ENCODE results near the gene DUOX1. TPM values are rescaled to one million over a fixed set of nuclear protein-coding genes. Genes with fewer than 3 reads are reported as not detected.

DUOX1 gene
- total and polyA plus RNA-seq, 2 of the 13 experiments (the other 11 are each of a cell fraction or from before 2014, with no cell fraction given), result 0.03 TPM; not detected in 1

DNA sequence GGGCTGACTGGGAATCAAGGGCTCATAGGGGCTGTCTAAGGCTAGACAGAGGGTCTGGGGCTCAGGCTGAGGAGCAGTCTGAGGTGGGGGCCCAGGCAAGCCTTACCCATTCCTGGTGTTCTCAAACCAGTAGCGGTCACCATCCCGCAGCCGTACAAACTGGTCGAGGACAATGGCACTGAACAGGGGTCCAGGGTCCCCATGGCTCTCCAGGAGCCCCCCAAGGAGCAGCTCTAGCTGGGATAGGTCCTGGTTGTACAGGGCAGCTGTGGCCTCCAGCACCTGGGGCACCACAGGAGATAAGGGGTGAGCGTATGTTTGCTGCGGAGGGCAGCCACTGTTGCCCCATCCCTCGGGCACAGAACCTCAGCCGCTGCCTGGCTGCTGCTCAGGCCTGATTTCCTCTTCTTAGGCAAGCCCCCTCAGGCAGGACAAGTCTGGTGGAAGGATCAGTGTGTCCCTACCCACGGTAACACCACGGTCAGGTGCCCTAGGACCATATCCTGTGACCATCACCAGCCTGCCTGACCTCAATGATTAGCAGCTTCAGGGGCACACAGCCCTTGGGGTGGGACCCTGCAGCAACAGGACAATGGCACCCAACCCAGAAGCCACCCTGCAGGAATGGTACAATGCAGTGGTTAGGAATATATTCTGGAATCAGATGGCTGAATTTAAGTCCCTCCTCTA, 21.7 kb upstream of the DUOX1 start:
- Histone ChIP-seq H3K9ac (ENCODE audit: insufficient read depth, low read depth, low read length) (no peak overlapping the region), H3K4me3 (replicated peaks in 1 of 3; ENCODE audit: insufficient read depth in 1 of 3, low read depth in 2 of 3, low read length in 3 of 3) (no peak overlapping the region), H3K36me3 (replicated peaks in 1 of 2; ENCODE audit: control insufficient read depth in 1 of 2, insufficient read depth in 2 of 2, low read length in 2 of 2) (no peaks in the 10 kb centered on the region), H3K27me3 (ENCODE audit: control insufficient read depth in 1 of 2, insufficient read depth in 2 of 2, low read length in 2 of 2) (peaks cover 10 to 44% of the 10 kb centered on the region in 2 experiments), H4K20me1 (ENCODE audit: insufficient read depth, low read length) (no peaks in the 10 kb centered on the region), H3K4me2 (ENCODE audit: low read depth, low read length) (no peak overlapping the region), H3K27ac (ENCODE audit: extremely low read length, insufficient read depth, low read length) (no peak overlapping the region), H2AFZ (ENCODE audit: low read length) (no peak overlapping the region), H3K9me3 (ENCODE audit: low read length) (no peaks in the 10 kb centered on the region), H3K79me2 (ENCODE audit: insufficient read depth, low read length) (no peaks in the 10 kb centered on the region), H3K4me1 (ENCODE audit: insufficient read depth, low read length) (no peaks in the 10 kb centered on the region)
- ChIA-PET POLR2A (no interaction called here), CTCF (ENCODE audit: low intra/inter-chr PET ratio, low total read pairs) (no interaction called here)
- no peak for DNase-seq (ENCODE audit: low spot score)
- TF ChIP-seq ZNF383 (CRISPR knock-in tag; IDR thresholded peaks at IDR 0.05; ENCODE audit: borderline replicate concordance) (no peak), CCAR2 (optimal IDR thresholded peaks at IDR 0.05; ENCODE audit: low read depth, low read length) (no peak), ZNF501 (CRISPR knock-in tag; IDR thresholded peaks at IDR 0.05) (no peak), ZBTB1 (CRISPR knock-in tag; IDR thresholded peaks at IDR 0.05; ENCODE audit: borderline replicate concordance) (no peak), ZNF788 (CRISPR knock-in tag; IDR thresholded peaks at IDR 0.05; ENCODE audit: borderline replicate concordance) (no peak), RORA (CRISPR knock-in tag; IDR thresholded peaks at IDR 0.05) (no peak)
- TF ChIP-seq, protein P1, sequence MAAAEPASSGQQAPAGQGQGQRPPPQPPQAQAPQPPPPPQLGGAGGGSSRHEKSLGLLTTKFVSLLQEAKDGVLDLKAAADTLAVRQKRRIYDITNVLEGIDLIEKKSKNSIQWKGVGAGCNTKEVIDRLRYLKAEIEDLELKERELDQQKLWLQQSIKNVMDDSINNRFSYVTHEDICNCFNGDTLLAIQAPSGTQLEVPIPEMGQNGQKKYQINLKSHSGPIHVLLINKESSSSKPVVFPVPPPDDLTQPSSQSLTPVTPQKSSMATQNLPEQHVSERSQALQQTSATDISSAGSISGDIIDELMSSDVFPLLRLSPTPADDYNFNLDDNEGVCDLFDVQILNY (CRISPR knock-in tag; conservative IDR thresholded peaks at IDR 0.05), result no peak
- TF ChIP-seq, protein P2, sequence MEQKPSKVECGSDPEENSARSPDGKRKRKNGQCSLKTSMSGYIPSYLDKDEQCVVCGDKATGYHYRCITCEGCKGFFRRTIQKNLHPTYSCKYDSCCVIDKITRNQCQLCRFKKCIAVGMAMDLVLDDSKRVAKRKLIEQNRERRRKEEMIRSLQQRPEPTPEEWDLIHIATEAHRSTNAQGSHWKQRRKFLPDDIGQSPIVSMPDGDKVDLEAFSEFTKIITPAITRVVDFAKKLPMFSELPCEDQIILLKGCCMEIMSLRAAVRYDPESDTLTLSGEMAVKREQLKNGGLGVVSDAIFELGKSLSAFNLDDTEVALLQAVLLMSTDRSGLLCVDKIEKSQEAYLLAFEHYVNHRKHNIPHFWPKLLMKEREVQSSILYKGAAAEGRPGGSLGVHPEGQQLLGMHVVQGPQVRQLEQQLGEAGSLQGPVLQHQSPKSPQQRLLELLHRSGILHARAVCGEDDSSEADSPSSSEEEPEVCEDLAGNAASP (CRISPR knock-in tag; IDR thresholded peaks at IDR 0.05; ENCODE audit: borderline replicate concordance), result no peak
- TF ChIP-seq, protein P3, sequence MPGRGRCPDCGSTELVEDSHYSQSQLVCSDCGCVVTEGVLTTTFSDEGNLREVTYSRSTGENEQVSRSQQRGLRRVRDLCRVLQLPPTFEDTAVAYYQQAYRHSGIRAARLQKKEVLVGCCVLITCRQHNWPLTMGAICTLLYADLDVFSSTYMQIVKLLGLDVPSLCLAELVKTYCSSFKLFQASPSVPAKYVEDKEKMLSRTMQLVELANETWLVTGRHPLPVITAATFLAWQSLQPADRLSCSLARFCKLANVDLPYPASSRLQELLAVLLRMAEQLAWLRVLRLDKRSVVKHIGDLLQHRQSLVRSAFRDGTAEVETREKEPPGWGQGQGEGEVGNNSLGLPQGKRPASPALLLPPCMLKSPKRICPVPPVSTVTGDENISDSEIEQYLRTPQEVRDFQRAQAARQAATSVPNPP (CRISPR knock-in tag; IDR thresholded peaks at IDR 0.05), result no peak
- no CpG with 5 or more reads among the region's 10 CpGs for WGBS (ENCODE audit: low lambda C conversion rate)
- in situ Hi-C loops (cut with HindIII; ENCODE audit: extremely low pct_ligation_motif_present, low pct_unique_long_range_greater_than_20kb), result no loop called here
- no peak for FAIRE-seq
- intact Hi-C loops (cut with micrococcal nuclease; ENCODE audit: unreplicated experiment), result no loop called here
- ATAC-seq, result no peak
- no TSS peak for BruUV-seq (replicated peaks)
